Measurements from ENCODE around the gene GIMAP8. TPM values are rescaled to one million over a fixed set of nuclear protein-coding genes. Genes with fewer than 3 reads are reported as not detected.

Gene GIMAP8
- total and polyA plus RNA-seq, 2 experiments from 2014 or later: 0.06 TPM; not detected in 1

GRCh38 chr7:150473902-150474301 is 23.5 kb downstream of the GIMAP8 start:
- no peaks in the 10 kb centered on the region for H3K4me1 ChIP-seq (ENCODE audit: insufficient read depth)
- DNase-seq (ENCODE audit: low spot score) (peak; percentile 11), ATAC-seq (no peak)
- H4K20me1 ChIP-seq (replicated peaks; ENCODE audit: insufficient read depth): no peaks in the 10 kb centered on the region
- no peaks in the 10 kb centered on the region for H3F3A ChIP-seq (replicated peaks; ENCODE audit: low read depth)
- Mint-ChIP-seq H3K4me1 (peaks cover 3% of the 10 kb centered on the region; the same call in 1 of the 3 replicates), H3K27ac (no peak overlapping the region), H3K9me3 (peaks cover 3% of the 10 kb centered on the region; the same call in 2 of the 3 replicates), H3K4me3 (no peak overlapping the region), H3K36me3 (ENCODE audit: low read depth) (no peaks in the 10 kb centered on the region), H3K27me3 (ENCODE audit: insufficient read depth, low read depth, poor library complexity) (peaks cover 5% of the 10 kb centered on the region)
- peaks cover 42% of the 10 kb centered on the region for H3K9me2 ChIP-seq (ENCODE audit: insufficient read depth)
- H3K4me2 ChIP-seq: no peak overlapping the region
- H2AFZ ChIP-seq: peak overlapping the region; percentile 18; the same call in 1 of the 2 replicates
- no peaks in the 10 kb centered on the region for H3K36me3 ChIP-seq (ENCODE audit: insufficient read depth)
- no peak overlapping the region for H3K27ac ChIP-seq (ENCODE audit: low read depth)
- H3K79me2 ChIP-seq (replicated peaks; ENCODE audit: insufficient read depth): no peaks in the 10 kb centered on the region
- TF ChIP-seq STAT1 (IDR thresholded peaks at IDR 0.05; ENCODE audit: unreplicated experiment) (no peak), ZNF331 (CRISPR knock-in tag; IDR thresholded peaks at IDR 0.05; ENCODE audit: low read depth) (no peak), JUNB (IDR thresholded peaks at IDR 0.05; ENCODE audit: unreplicated experiment) (no peak), CREB1 (CRISPR knock-in tag; IDR thresholded peaks at IDR 0.05; ENCODE audit: low read depth) (no peak)
- TF ChIP-seq, protein P1, sequence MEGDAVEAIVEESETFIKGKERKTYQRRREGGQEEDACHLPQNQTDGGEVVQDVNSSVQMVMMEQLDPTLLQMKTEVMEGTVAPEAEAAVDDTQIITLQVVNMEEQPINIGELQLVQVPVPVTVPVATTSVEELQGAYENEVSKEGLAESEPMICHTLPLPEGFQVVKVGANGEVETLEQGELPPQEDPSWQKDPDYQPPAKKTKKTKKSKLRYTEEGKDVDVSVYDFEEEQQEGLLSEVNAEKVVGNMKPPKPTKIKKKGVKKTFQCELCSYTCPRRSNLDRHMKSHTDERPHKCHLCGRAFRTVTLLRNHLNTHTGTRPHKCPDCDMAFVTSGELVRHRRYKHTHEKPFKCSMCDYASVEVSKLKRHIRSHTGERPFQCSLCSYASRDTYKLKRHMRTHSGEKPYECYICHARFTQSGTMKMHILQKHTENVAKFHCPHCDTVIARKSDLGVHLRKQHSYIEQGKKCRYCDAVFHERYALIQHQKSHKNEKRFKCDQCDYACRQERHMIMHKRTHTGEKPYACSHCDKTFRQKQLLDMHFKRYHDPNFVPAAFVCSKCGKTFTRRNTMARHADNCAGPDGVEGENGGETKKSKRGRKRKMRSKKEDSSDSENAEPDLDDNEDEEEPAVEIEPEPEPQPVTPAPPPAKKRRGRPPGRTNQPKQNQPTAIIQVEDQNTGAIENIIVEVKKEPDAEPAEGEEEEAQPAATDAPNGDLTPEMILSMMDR (conservative IDR thresholded peaks at IDR 0.05; ENCODE audit: low read depth in 2 of 2): no peak
- no peak overlapping the region for H3K4me3 ChIP-seq
- no peaks in the 10 kb centered on the region for H3K27me3 ChIP-seq (ENCODE audit: insufficient read depth)

GRCh38 chr7:150476285-150476684 is 25.9 kb downstream of the GIMAP8 start:
- Histone ChIP-seq H3K27ac (ENCODE audit: low read depth) (no peak overlapping the region), H3K36me3 (ENCODE audit: insufficient read depth) (no peaks in the 10 kb centered on the region), H3F3A (replicated peaks; ENCODE audit: low read depth) (no peaks in the 10 kb centered on the region), H3K4me3 (no peak overlapping the region), H2AFZ (no peak overlapping the region), H3K9me2 (ENCODE audit: insufficient read depth) (peaks cover 42% of the 10 kb centered on the region), H3K4me1 (ENCODE audit: insufficient read depth) (no peaks in the 10 kb centered on the region), H3K4me2 (no peak overlapping the region), H3K79me2 (replicated peaks; ENCODE audit: insufficient read depth) (no peaks in the 10 kb centered on the region), H4K20me1 (replicated peaks; ENCODE audit: insufficient read depth) (no peaks in the 10 kb centered on the region), H3K27me3 (ENCODE audit: insufficient read depth) (no peaks in the 10 kb centered on the region)
- peaks cover 7% of the 10 kb centered on the region for H3K27me3 Mint-ChIP-seq (ENCODE audit: insufficient read depth, low read depth, poor library complexity)
- no peak overlapping the region for H3K27ac Mint-ChIP-seq
- peaks cover 3% of the 10 kb centered on the region; the same call in 1 of the 3 replicates for H3K4me1 Mint-ChIP-seq
- H3K9me3 Mint-ChIP-seq: peaks cover 3% of the 10 kb centered on the region; the same call in 2 of the 3 replicates
- H3K36me3 Mint-ChIP-seq (ENCODE audit: low read depth): no peaks in the 10 kb centered on the region
- DNase-seq (ENCODE audit: low spot score) (no peak), ATAC-seq (no peak)
- no peak overlapping the region for H3K4me3 Mint-ChIP-seq
- no peak for TF ChIP-seq EZH2phosphoT487 (IDR thresholded peaks at IDR 0.05; ENCODE audit: unreplicated experiment)
- TF ChIP-seq STAT1 (IDR thresholded peaks at IDR 0.05; ENCODE audit: unreplicated experiment): no peak
- TF ChIP-seq, protein P2, sequence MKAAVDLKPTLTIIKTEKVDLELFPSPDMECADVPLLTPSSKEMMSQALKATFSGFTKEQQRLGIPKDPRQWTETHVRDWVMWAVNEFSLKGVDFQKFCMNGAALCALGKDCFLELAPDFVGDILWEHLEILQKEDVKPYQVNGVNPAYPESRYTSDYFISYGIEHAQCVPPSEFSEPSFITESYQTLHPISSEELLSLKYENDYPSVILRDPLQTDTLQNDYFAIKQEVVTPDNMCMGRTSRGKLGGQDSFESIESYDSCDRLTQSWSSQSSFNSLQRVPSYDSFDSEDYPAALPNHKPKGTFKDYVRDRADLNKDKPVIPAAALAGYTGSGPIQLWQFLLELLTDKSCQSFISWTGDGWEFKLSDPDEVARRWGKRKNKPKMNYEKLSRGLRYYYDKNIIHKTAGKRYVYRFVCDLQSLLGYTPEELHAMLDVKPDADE (IDR thresholded peaks at IDR 0.05): no peak
- TF ChIP-seq ZNF331 (CRISPR knock-in tag; IDR thresholded peaks at IDR 0.05; ENCODE audit: low read depth): no peak
- TF ChIP-seq, protein P1 (conservative IDR thresholded peaks at IDR 0.05; ENCODE audit: low read depth in 2 of 2): no peak
- TF ChIP-seq JUNB (IDR thresholded peaks at IDR 0.05; ENCODE audit: unreplicated experiment): no peak
- TF ChIP-seq EZH2 (IDR thresholded peaks at IDR 0.05; ENCODE audit: low read depth, unreplicated experiment): no peak
- TF ChIP-seq CREB1 (CRISPR knock-in tag; IDR thresholded peaks at IDR 0.05; ENCODE audit: low read depth): no peak
- TF ChIP-seq, protein P3, sequence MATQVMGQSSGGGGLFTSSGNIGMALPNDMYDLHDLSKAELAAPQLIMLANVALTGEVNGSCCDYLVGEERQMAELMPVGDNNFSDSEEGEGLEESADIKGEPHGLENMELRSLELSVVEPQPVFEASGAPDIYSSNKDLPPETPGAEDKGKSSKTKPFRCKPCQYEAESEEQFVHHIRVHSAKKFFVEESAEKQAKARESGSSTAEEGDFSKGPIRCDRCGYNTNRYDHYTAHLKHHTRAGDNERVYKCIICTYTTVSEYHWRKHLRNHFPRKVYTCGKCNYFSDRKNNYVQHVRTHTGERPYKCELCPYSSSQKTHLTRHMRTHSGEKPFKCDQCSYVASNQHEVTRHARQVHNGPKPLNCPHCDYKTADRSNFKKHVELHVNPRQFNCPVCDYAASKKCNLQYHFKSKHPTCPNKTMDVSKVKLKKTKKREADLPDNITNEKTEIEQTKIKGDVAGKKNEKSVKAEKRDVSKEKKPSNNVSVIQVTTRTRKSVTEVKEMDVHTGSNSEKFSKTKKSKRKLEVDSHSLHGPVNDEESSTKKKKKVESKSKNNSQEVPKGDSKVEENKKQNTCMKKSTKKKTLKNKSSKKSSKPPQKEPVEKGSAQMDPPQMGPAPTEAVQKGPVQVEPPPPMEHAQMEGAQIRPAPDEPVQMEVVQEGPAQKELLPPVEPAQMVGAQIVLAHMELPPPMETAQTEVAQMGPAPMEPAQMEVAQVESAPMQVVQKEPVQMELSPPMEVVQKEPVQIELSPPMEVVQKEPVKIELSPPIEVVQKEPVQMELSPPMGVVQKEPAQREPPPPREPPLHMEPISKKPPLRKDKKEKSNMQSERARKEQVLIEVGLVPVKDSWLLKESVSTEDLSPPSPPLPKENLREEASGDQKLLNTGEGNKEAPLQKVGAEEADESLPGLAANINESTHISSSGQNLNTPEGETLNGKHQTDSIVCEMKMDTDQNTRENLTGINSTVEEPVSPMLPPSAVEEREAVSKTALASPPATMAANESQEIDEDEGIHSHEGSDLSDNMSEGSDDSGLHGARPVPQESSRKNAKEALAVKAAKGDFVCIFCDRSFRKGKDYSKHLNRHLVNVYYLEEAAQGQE (IDR thresholded peaks at IDR 0.05; ENCODE audit: unreplicated experiment): no peak
- TF ChIP-seq ZNF114 (CRISPR knock-in tag; IDR thresholded peaks at IDR 0.05): no peak
- TF ChIP-seq POLR2AphosphoS5 (IDR thresholded peaks at IDR 0.05; ENCODE audit: low read depth): no peak

Data from GM23338 (cell line).